Measurements from ENCODE around the gene REEP3. TPM values are rescaled to one million over a fixed set of nuclear protein-coding genes. Genes with fewer than 3 reads are reported as not detected.

The REEP3 gene
- total RNA-seq, 2 experiments from 2014 or later, result 13.6 to 15.1 TPM

GRCh38 chr10:63537536-63537935 lies 16.3 kb downstream of the REEP3 start:
- ATAC-seq, result no peak
- H3K4me3 Mint-ChIP-seq, result no peak overlapping the region
- H3K27me3 Mint-ChIP-seq, result no peaks in the 10 kb centered on the region
- peaks cover 8% of the 10 kb centered on the region for H3K4me1 Mint-ChIP-seq (ENCODE audit: low read depth)
- no peak for DNase-seq
- H3K27ac Mint-ChIP-seq, result no peak overlapping the region
- H3K9me3 Mint-ChIP-seq, result no peaks in the 10 kb centered on the region
- POLR2A ChIA-PET, result no interaction called here
- intact Hi-C loops (cut with micrococcal nuclease), result no loop called here
- H3K36me3 Mint-ChIP-seq (ENCODE audit: low read depth), result no peaks in the 10 kb centered on the region
- CTCF ChIA-PET, result no interaction called here
- TF ChIP-seq, protein P1, sequence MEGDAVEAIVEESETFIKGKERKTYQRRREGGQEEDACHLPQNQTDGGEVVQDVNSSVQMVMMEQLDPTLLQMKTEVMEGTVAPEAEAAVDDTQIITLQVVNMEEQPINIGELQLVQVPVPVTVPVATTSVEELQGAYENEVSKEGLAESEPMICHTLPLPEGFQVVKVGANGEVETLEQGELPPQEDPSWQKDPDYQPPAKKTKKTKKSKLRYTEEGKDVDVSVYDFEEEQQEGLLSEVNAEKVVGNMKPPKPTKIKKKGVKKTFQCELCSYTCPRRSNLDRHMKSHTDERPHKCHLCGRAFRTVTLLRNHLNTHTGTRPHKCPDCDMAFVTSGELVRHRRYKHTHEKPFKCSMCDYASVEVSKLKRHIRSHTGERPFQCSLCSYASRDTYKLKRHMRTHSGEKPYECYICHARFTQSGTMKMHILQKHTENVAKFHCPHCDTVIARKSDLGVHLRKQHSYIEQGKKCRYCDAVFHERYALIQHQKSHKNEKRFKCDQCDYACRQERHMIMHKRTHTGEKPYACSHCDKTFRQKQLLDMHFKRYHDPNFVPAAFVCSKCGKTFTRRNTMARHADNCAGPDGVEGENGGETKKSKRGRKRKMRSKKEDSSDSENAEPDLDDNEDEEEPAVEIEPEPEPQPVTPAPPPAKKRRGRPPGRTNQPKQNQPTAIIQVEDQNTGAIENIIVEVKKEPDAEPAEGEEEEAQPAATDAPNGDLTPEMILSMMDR (IDR thresholded peaks at IDR 0.05), result no peak

- TF ChIP-seq, protein P1 (IDR thresholded peaks at IDR 0.05), result no peak
- Mint-ChIP-seq H3K27me3 (no peaks in the 10 kb centered on the region), H3K27ac (no peak overlapping the region), H3K4me1 (ENCODE audit: low read depth) (peaks cover 10% of the 10 kb centered on the region), H3K4me3 (no peak overlapping the region), H3K36me3 (ENCODE audit: low read depth) (no peaks in the 10 kb centered on the region), H3K9me3 (no peaks in the 10 kb centered on the region)
- no peak for DNase-seq
- intact Hi-C loops (cut with micrococcal nuclease), result no loop called here
- ATAC-seq, result no peak
- POLR2A ChIA-PET, result no interaction called here
- CTCF ChIA-PET, result interaction anchor here (0.7 to 1.5 kb wide), 5 partner anchors 9 to 373 kb away, joined by 3 to 5 read pairs (median 5); no protein-coding TSS in a partner anchor
These were observed 18.2 kb downstream of the REEP3 start for GRCh38 chr10:63539377-63539776.

- ATAC-seq, result no peak
- TF ChIP-seq, protein P1 (IDR thresholded peaks at IDR 0.05), result no peak
- intact Hi-C loops (cut with micrococcal nuclease), result no loop called here
- H3K4me3 Mint-ChIP-seq, result no peak overlapping the region
- H3K36me3 Mint-ChIP-seq (ENCODE audit: low read depth), result no peaks in the 10 kb centered on the region
- H3K27me3 Mint-ChIP-seq, result no peaks in the 10 kb centered on the region
- peaks cover 7% of the 10 kb centered on the region for H3K4me1 Mint-ChIP-seq (ENCODE audit: low read depth)
- no peak for DNase-seq
- no peak overlapping the region for H3K27ac Mint-ChIP-seq
- ChIA-PET POLR2A (no interaction called here), CTCF (interaction anchor here (1.0 to 1.5 kb wide), 3 partner anchors 9 to 180 kb away, joined by 5 read pairs; no protein-coding TSS in a partner anchor)
- H3K9me3 Mint-ChIP-seq, result no peaks in the 10 kb centered on the region
These were observed 18.8 kb downstream of the REEP3 start for GRCh38 chr10:63539994-63540393.

GRCh38 chr10:63542835-63543575 lies 21.8 kb downstream of the REEP3 start:
- ChIA-PET POLR2A (no interaction called here), CTCF (no interaction called here)
- ATAC-seq (no peak), DNase-seq (no peak)
- H3K27ac Mint-ChIP-seq, result no peak overlapping the region
- H3K27me3 Mint-ChIP-seq, result no peaks in the 10 kb centered on the region
- intact Hi-C loops (cut with micrococcal nuclease), result no loop called here
- TF ChIP-seq, protein P1 (IDR thresholded peaks at IDR 0.05), result no peak
- H3K36me3 Mint-ChIP-seq (ENCODE audit: low read depth), result no peaks in the 10 kb centered on the region
- H3K4me3 Mint-ChIP-seq, result no peak overlapping the region
- no peaks in the 10 kb centered on the region for H3K9me3 Mint-ChIP-seq
- peaks cover 9% of the 10 kb centered on the region for H3K4me1 Mint-ChIP-seq (ENCODE audit: low read depth)

DNA sequence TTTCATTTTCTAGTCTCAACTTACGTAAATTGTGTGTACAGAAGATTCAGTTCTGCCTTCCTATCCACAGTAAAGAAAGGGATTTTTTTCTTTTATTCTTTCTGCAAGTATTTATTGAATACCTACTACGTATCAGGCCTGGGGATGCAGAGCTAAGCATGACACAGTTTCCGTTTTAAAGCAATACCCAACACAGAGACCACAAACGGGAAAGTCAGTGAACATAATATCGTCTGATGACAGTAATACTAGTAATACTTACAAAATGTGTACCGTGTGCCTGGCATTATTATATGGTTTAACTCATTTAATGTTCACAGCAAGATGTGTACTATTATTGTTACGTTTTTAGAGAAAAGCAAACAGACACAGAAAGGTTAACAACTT lies 22.4 kb downstream of the REEP3 start:
- Mint-ChIP-seq H3K9me3 (no peaks in the 10 kb centered on the region), H3K36me3 (ENCODE audit: low read depth) (no peaks in the 10 kb centered on the region), H3K4me1 (ENCODE audit: low read depth) (peaks cover 10% of the 10 kb centered on the region), H3K27me3 (no peaks in the 10 kb centered on the region), H3K27ac (no peak overlapping the region), H3K4me3 (no peak overlapping the region)
- no peak for DNase-seq
- ATAC-seq, result no peak
- TF ChIP-seq, protein P1 (IDR thresholded peaks at IDR 0.05), result no peak
- CTCF ChIA-PET, result no interaction called here
- POLR2A ChIA-PET, result no interaction called here
- intact Hi-C loops (cut with micrococcal nuclease), result no loop called here

Measured in activated CD8-positive, alpha-beta T cell treated with anti-CD3 and anti-CD28 coated beads for 36 hours (primary cell).